Measurements from ENCODE around the gene TAF5L. TPM values are rescaled to one million over a fixed set of nuclear protein-coding genes. Genes with fewer than 3 reads are reported as not detected.

Gene TAF5L
- total and polyA plus RNA-seq, 2 of the 13 experiments (the other 11 are each of a cell fraction or from before 2014, with no cell fraction given): 10.8 to 18.2 TPM

GRCh38 chr1:229558460-229559335 lies 67.2 kb downstream of the TAF5L start, which contains the start of gene ABCB10 (continued):
- peak; percentile 51; the same call in 1 of the 2 replicates for TF ChIP-seq ZNF782 (CRISPR knock-in tag; IDR thresholded peaks at IDR 0.05; ENCODE audit: borderline replicate concordance)
- no peak for TF ChIP-seq TAF15 (IDR thresholded peaks at IDR 0.05; ENCODE audit: low read depth, low read length, poor library complexity, severe bottlenecking)
- no peak for TF ChIP-seq SCMH1 (CRISPR knock-in tag; IDR thresholded peaks at IDR 0.05; ENCODE audit: borderline replicate concordance)
- TF ChIP-seq ZNF709 (CRISPR knock-in tag; IDR thresholded peaks at IDR 0.05): peak; percentile 91
- TF ChIP-seq MXI1 (IDR thresholded peaks at IDR 0.05; ENCODE audit: borderline replicate concordance, low read depth, low read length): peak; percentile 100
- TF ChIP-seq KDM5A (IDR thresholded peaks at IDR 0.05; ENCODE audit: borderline replicate concordance, low read length): no peak
- TF ChIP-seq ZNF180 (CRISPR knock-in tag; IDR thresholded peaks at IDR 0.05; ENCODE audit: borderline replicate concordance, low read depth): no peak
- TF ChIP-seq, protein P1, sequence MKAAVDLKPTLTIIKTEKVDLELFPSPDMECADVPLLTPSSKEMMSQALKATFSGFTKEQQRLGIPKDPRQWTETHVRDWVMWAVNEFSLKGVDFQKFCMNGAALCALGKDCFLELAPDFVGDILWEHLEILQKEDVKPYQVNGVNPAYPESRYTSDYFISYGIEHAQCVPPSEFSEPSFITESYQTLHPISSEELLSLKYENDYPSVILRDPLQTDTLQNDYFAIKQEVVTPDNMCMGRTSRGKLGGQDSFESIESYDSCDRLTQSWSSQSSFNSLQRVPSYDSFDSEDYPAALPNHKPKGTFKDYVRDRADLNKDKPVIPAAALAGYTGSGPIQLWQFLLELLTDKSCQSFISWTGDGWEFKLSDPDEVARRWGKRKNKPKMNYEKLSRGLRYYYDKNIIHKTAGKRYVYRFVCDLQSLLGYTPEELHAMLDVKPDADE (CRISPR knock-in tag; IDR thresholded peaks at IDR 0.05): peak; percentile 86; the same call in 1 of the 2 replicates
- TF ChIP-seq HNF1A (IDR thresholded peaks at IDR 0.05; ENCODE audit: low read depth): no peak
- peak; percentile 80; the same call in 1 of the 2 replicates for TF ChIP-seq HNF1A (CRISPR knock-in tag; IDR thresholded peaks at IDR 0.05; ENCODE audit: borderline replicate concordance)
- peak; percentile 66 for TF ChIP-seq SOX5 (CRISPR knock-in tag; IDR thresholded peaks at IDR 0.05; ENCODE audit: borderline replicate concordance)
- TF ChIP-seq PHB2 (IDR thresholded peaks at IDR 0.05; ENCODE audit: partially characterized antibody): no peak
- TF ChIP-seq SKIL (CRISPR knock-in tag; IDR thresholded peaks at IDR 0.05; ENCODE audit: borderline replicate concordance): peak; percentile 66
- peak; percentile 91 for TF ChIP-seq ZNF598 (CRISPR knock-in tag; IDR thresholded peaks at IDR 0.05; ENCODE audit: borderline replicate concordance)
- TF ChIP-seq, protein P2, sequence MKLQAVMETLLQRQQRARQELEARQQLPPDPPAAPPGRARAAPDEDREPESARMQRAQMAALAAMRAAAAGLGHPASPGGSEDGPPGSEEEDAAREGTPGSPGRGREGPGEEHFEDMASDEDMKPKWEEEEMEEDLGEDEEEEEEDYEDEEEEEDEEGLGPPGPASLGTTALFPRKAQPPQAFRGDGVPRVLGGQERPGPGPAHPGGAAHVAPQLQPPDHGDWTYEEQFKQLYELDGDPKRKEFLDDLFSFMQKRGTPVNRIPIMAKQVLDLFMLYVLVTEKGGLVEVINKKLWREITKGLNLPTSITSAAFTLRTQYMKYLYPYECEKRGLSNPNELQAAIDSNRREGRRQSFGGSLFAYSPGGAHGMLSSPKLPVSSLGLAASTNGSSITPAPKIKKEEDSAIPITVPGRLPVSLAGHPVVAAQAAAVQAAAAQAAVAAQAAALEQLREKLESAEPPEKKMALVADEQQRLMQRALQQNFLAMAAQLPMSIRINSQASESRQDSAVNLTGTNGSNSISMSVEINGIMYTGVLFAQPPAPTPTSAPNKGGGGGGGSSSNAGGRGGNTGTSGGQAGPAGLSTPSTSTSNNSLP (IDR thresholded peaks at IDR 0.05; ENCODE audit: low read depth, low read length): 0 out of 2 replicates have a peak, but pooled peaks have one; percentile 7
- TF ChIP-seq ZBTB3 (CRISPR knock-in tag; IDR thresholded peaks at IDR 0.05; ENCODE audit: borderline replicate concordance, low read depth): 0 out of 2 replicates have a peak, but pooled peaks have one; percentile 62
- TF ChIP-seq ZNF766 (CRISPR knock-in tag; IDR thresholded peaks at IDR 0.05; ENCODE audit: borderline replicate concordance): peak; percentile 47; the same call in 1 of the 2 replicates
- TF ChIP-seq MTA1 (CRISPR knock-in tag; IDR thresholded peaks at IDR 0.05; ENCODE audit: borderline replicate concordance): peak; percentile 73; the same call in 1 of the 2 replicates
